Karpas-422 (cell line): ENCODE measurements around the gene LYPD3. TPM values are rescaled to one million over a fixed set of nuclear protein-coding genes. Genes with fewer than 3 reads are reported as not detected.

Source experiments
- DNase-seq: peaks from one replicate; pipeline ENCODE4 v3.0.0-alpha.2; 2015
- H2AFZ ChIP-seq: fragments of 200-600 bp; sonication (generic); 2 replicates; pipeline ENCODE4 v1.6.1; 2014; ENCODE audit warnings: antibody characterized with exemption, low read length, mixed read lengths
- H3K27ac ChIP-seq: fragments of 200-600 bp; sonication (generic); 2 replicates; pipeline ENCODE4 v1.5.1; 2014; ENCODE audit warnings: mild to moderate bottlenecking, low read length, moderate library complexity
- H3K27me3 ChIP-seq: fragments of 200-600 bp; sonication (generic); 2 replicates; pipeline ENCODE4 v1.6.1; 2014; ENCODE audit warnings: low read length, mixed read lengths
- H3K36me3 ChIP-seq: fragments of 200-600 bp; sonication (generic); 2 replicates; pipeline ENCODE4 v1.6.1; 2014; ENCODE audit warnings: low read length, mixed read lengths; ENCODE audit not compliant: insufficient read depth
- H3K4me1 ChIP-seq: fragments of 200-600 bp; sonication (generic); 2 replicates; pipeline ENCODE4 v1.6.1; 2014; ENCODE audit warnings: mild to moderate bottlenecking, low read length, mixed read lengths
- H3K4me2 ChIP-seq: fragments of 200-600 bp; sonication (generic); 2 replicates; pipeline ENCODE4 v1.6.1; 2014; ENCODE audit warnings: low read length, low read depth, mild to moderate bottlenecking; ENCODE audit not compliant: poor library complexity, severe bottlenecking
- H3K4me3 ChIP-seq: fragments of 200-600 bp; sonication (generic); 2 replicates; pipeline ENCODE4 v1.5.1; 2014; ENCODE audit warnings: mild to moderate bottlenecking, antibody characterized with exemption, low read length, mixed read lengths
- H3K79me2 ChIP-seq: fragments of 200-600 bp; sonication (generic); 2 replicates; pipeline ENCODE4 v1.6.1; 2014; ENCODE audit warnings: mild to moderate bottlenecking, low read length, mixed read lengths
- H3K9ac ChIP-seq: fragments of 200-600 bp; sonication (generic); 2 replicates; pipeline ENCODE4 v1.6.0; 2014; ENCODE audit warnings: low read length
- H3K9me2 ChIP-seq: fragments of 200-600 bp; sonication (generic), shearing (Covaris generic); replicated peaks from 2 replicates; pipeline ENCODE4 v1.6.0; 2014; ENCODE audit warnings: mild to moderate bottlenecking, low read length, moderate library complexity; ENCODE audit not compliant: insufficient read depth
- H3K9me3 ChIP-seq: fragments of 300-700, 200-600 bp; sonication (generic); 2 replicates; pipeline ENCODE4 v1.6.1; 2014; ENCODE audit warnings: low read length, mixed read lengths
- H4K20me1 ChIP-seq: fragments of 200-600 bp; sonication (generic); 2 replicates; pipeline ENCODE4 v1.6.1; 2014; ENCODE audit warnings: mild to moderate bottlenecking, antibody characterized with exemption, low read length, low read depth; ENCODE audit not compliant: insufficient read depth
- total RNA-seq: library from RNA; depleted of rRNA; stranded (reverse); fragments of >200 nt; shearing (Covaris generic); gene quantifications from 2 replicates; pipeline ENCODE4 v1.2.3, GENCODE V29; 2014; ENCODE audit warnings: low replicate concordance; rRNA removed

LYPD3 gene
- total RNA-seq, 1 experiment from 2014 or later: not detected

DNA sequence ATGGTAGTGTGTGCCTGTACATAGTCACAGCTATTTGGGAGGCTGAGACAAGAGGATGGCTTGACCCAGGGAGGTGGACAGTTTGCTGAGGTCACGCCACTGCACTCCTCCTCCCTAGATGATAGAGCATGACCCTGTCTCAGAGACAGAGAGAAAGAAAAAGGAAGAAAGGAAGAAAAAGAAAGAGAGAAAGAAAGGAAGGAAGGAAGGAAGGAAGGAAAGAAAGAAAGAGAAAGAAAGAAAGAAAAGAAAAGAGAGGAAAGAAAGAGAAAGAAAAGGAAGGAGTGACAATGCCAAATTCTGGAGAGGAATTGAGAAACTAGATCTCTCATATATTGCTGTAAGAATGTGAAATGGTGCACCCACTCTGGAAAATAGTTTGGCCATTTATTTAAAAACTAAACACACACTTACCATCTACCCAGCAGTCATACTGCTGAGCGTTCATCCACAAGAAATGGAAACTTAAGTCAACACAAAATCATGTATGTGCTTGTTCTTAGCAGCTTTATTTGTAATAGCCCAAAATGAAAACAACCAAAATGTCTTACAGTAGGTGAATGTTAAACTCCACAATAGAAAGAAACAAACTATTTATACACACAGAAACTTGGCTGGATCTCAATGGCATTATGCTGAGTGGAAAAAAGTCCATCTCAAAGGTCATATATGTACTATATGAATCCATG lies 43.3 kb downstream of the LYPD3 start:
- Histone ChIP-seq H2AFZ (no peak overlapping the region), H3K4me1 (no peaks in the 10 kb centered on the region), H4K20me1 (no peaks in the 10 kb centered on the region), H3K9me2 (no peaks in the 10 kb centered on the region), H3K4me2 (no peak overlapping the region), H3K36me3 (no peaks in the 10 kb centered on the region), H3K4me3 (no peak overlapping the region), H3K9me3 (no peaks in the 10 kb centered on the region), H3K79me2 (no peaks in the 10 kb centered on the region), H3K27me3 (no peaks in the 10 kb centered on the region), H3K27ac (no peak overlapping the region), H3K9ac (no peak overlapping the region)
- DNase-seq: no peak

DNA sequence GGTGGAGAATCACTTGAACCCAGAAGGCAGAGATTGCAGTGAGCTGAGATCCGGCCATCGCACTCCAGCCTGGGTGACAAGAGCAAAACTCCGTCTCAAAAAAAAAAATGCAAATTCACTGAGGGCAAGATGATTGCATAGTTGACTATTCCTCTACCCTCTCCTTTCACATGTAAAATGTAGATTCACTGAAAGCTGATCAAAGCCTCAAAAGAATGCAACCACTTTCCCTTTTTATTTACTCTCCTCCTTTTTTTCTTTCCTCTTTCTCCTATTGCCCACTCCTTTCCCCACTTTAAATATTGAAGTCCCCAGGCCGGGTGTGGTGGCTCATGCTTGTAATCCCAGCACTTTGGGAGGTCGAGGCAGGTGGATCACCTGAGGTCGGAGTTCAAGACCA lies 44.5 kb downstream of the LYPD3 start:
- no peaks in the 10 kb centered on the region for H4K20me1 ChIP-seq

DNA sequence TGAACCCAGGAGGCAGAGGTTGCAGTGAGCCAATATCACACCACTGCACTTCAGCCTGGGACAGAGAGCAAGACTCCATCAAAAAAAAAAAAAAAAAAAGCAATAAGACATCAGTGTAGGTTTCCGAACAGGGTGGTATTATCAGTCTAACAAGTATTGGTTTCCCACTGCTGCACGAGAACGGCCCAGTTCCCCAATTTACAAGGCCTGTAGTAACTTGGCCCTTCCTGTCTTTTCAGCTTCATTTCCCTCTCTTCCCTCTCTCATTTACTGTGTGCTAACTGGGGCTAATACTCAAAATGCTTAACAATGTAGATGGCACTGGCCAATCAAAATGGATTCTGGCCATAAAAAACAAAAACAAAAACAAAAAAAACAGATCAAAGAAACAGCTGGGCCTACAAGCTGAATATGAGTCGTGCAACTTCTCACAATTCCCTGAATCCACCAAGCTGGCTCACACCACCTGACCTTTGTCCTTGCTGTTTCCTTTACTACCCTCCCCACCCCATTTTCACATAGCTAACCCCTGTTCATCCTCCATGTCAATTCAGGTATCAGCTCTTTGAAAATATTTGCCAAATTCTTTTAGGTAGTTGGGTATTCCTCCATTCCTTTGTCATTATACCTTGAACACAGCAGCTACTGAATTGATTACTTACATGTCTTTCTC lies 48.3 kb downstream of the LYPD3 start:
- Histone ChIP-seq H3K9me2 (no peaks in the 10 kb centered on the region), H3K4me1 (no peaks in the 10 kb centered on the region), H4K20me1 (no peaks in the 10 kb centered on the region), H3K27me3 (no peaks in the 10 kb centered on the region), H2AFZ (no peak overlapping the region), H3K9me3 (no peaks in the 10 kb centered on the region), H3K9ac (no peak overlapping the region), H3K36me3 (no peaks in the 10 kb centered on the region), H3K79me2 (no peaks in the 10 kb centered on the region), H3K27ac (no peak overlapping the region), H3K4me2 (no peak overlapping the region), H3K4me3 (no peak overlapping the region)
- DNase-seq: no peak

More for the DNA sequence above, 44.5 kb downstream of the LYPD3 start:
- Histone ChIP-seq H3K27ac (no peak overlapping the region), H3K4me3 (no peak overlapping the region), H3K4me1 (no peaks in the 10 kb centered on the region), H3K9ac (no peak overlapping the region), H3K9me2 (no peaks in the 10 kb centered on the region), H3K27me3 (no peaks in the 10 kb centered on the region), H3K79me2 (no peaks in the 10 kb centered on the region), H3K36me3 (no peaks in the 10 kb centered on the region), H2AFZ (no peak overlapping the region), H3K9me3 (no peaks in the 10 kb centered on the region), H3K4me2 (no peak overlapping the region)
- DNase-seq: no peak

GRCh38 chr19:43414554-43414953 lies 50.9 kb downstream of the LYPD3 start, which contains the start of gene TEX101:
Gene TEX101, plus strand, starts transcription at chr19:43414890. Its CDS starts 1,030 bp downstream, at chr19:43415920.
- Histone ChIP-seq H3K4me3 (no peak within 1 kb of the TSS), H3K9me3 (no peaks in the 10 kb centered on the region), H3K9ac (no peak within 1 kb of the TSS), H3K79me2 (no peaks in the 10 kb centered on the region), H3K27ac (no peak within 1 kb of the TSS), H3K4me2 (no peak within 1 kb of the TSS), H3K9me2 (no peaks in the 10 kb centered on the region), H2AFZ (no peak within 1 kb of the TSS), H3K27me3 (no peaks in the 10 kb centered on the region), H3K36me3 (no peaks in the 10 kb centered on the region), H4K20me1 (no peaks in the 10 kb centered on the region), H3K4me1 (no peaks in the 10 kb centered on the region)
- no peak for DNase-seq

- DNase-seq: no peak
- no peaks in the 10 kb centered on the region for H3K79me2 ChIP-seq
- no peak overlapping the region for H2AFZ ChIP-seq
- no peaks in the 10 kb centered on the region for H3K27me3 ChIP-seq
- no peaks in the 10 kb centered on the region for H3K9me3 ChIP-seq
- no peaks in the 10 kb centered on the region for H3K9me2 ChIP-seq
- no peak overlapping the region for H3K4me3 ChIP-seq
- no peaks in the 10 kb centered on the region for H3K4me1 ChIP-seq
- H3K27ac ChIP-seq: no peak overlapping the region
- H3K4me2 ChIP-seq: no peak overlapping the region
- H4K20me1 ChIP-seq: no peaks in the 10 kb centered on the region
- H3K9ac ChIP-seq: no peak overlapping the region
- no peaks in the 10 kb centered on the region for H3K36me3 ChIP-seq
Measured at GRCh38 chr19:43412441-43412840, 53.0 kb downstream of the LYPD3 start.

Other genes with a start within 250 kb of the LYPD3 start
- not detected in 2 replicates for gene PSG9, start 196.1 kb downstream of the LYPD3 start, total RNA-seq
- not detected in 2 replicates for gene CD177, start 111.9 kb downstream of the LYPD3 start, total RNA-seq
- gene TEX101, start 50.7 kb downstream of the LYPD3 start, total RNA-seq: not detected in 2 replicates
- gene PHLDB3, start 39.1 kb upstream of the LYPD3 start, total RNA-seq: 5.6 and 9.9 TPM in 2 replicates
- 6.7 and 13.6 TPM in 2 replicates for gene ETHE1, start 61.6 kb upstream of the LYPD3 start, total RNA-seq
- gene ZNF575, start 67.6 kb upstream of the LYPD3 start, total RNA-seq: 0.34 TPM in 1 of 2 replicates, not detected in the other
- 40.6 and 70.1 TPM in 2 replicates for gene XRCC1, start 109.9 kb upstream of the LYPD3 start, total RNA-seq
- gene PINLYP, start 110.2 kb upstream of the LYPD3 start, total RNA-seq: 3.6 TPM in 1 of 2 replicates, not detected in the other
- 10.1 and 10.8 TPM in 2 replicates for gene IRGQ, start 130.5 kb upstream of the LYPD3 start, total RNA-seq
- 6.2 and 9.1 TPM in 2 replicates for gene ZNF576, start 131.0 kb upstream of the LYPD3 start, total RNA-seq
- gene SRRM5, start 146.5 kb upstream of the LYPD3 start, total RNA-seq: not detected in 2 replicates
- gene ZNF428, start 154.0 kb upstream of the LYPD3 start, total RNA-seq: 37.9 and 94.7 TPM in 2 replicates
- gene CADM4, start 174.2 kb upstream of the LYPD3 start, total RNA-seq: not detected in 2 replicates
- not detected in 2 replicates for gene PLAUR, start 204.6 kb upstream of the LYPD3 start, total RNA-seq